SK-N-SH treated with all-trans-retinoic acid at 6 μM for 48 hours (cell line): ENCODE results near the gene ELOVL3.

Source experiments
- ATAC-seq: fragments of 200-7000 bp; cut with Tn5 transposase; 3 replicates; pipeline ENCODE4 v1.9.1; 2020; ENCODE audit warnings: mild to moderate bottlenecking, moderate library complexity
- ARNTL ChIP-seq: fragments of 450-650 bp; formaldehyde crosslinking; IDR thresholded peaks from 2 replicates; pipeline ENCODE4 v1.5.0; 2020; ENCODE audit warnings: low read depth, mild to moderate bottlenecking, moderate library complexity, borderline replicate concordance
- BACH2 ChIP-seq: fragments of 250-450 bp; sonication (Bioruptor Pico); IDR thresholded peaks from 2 replicates; pipeline ENCODE4 v1.9.0; 2021; ENCODE audit warnings: mild to moderate bottlenecking, borderline replicate concordance
- ESRRG ChIP-seq: fragments of 250-450 bp; sonication (Bioruptor Pico); IDR thresholded peaks from 2 replicates; pipeline ENCODE4 v1.6.1; 2021; ENCODE audit warnings: mild to moderate bottlenecking
- GLIS3 ChIP-seq: fragments of 250-450 bp; sonication (Bioruptor Pico); IDR thresholded peaks from 2 replicates; pipeline ENCODE4 v1.5.0; 2020; ENCODE audit warnings: mild to moderate bottlenecking, moderate library complexity
- ISL1 ChIP-seq: fragments of 250-450 bp; sonication (Bioruptor Pico); IDR thresholded peaks from 2 replicates; pipeline ENCODE4 v2.1.2; 2022; ENCODE audit warnings: mild to moderate bottlenecking, moderate library complexity
- OSR1 ChIP-seq: fragments of 250-450 bp; sonication (Bioruptor Pico); IDR thresholded peaks from 2 replicates; pipeline ENCODE4 v1.8.0; 2022; ENCODE audit warnings: moderate library complexity, mild to moderate bottlenecking, inconsistent platforms
- PPARA ChIP-seq: fragments of 250-450 bp; sonication (Bioruptor Pico); IDR thresholded peaks from 2 replicates; pipeline ENCODE4 v1.5.0; 2020; ENCODE audit warnings: mild to moderate bottlenecking, borderline replicate concordance
- RARB ChIP-seq: fragments of 250-450 bp; sonication (Bioruptor Pico); IDR thresholded peaks from 2 replicates; pipeline ENCODE4 v1.8.0; 2021; ENCODE audit warnings: mild to moderate bottlenecking, moderate library complexity
- SNAI2 ChIP-seq: fragments of 250-450 bp; sonication (Bioruptor Pico); IDR thresholded peaks from 2 replicates; pipeline ENCODE4 v1.5.0; 2020; ENCODE audit warnings: mild to moderate bottlenecking, moderate library complexity
- TOX ChIP-seq: fragments of 250-450 bp; sonication (Bioruptor Pico); IDR thresholded peaks from 2 replicates; pipeline ENCODE4 v1.8.0; 2021; ENCODE audit warnings: mild to moderate bottlenecking, moderate library complexity, borderline replicate concordance
- TSHZ2 ChIP-seq: fragments of 250-450 bp; sonication (Bioruptor Pico); IDR thresholded peaks from 2 replicates; pipeline ENCODE4 v1.5.0; 2020; ENCODE audit warnings: mild to moderate bottlenecking, moderate library complexity
- ZC3H10 ChIP-seq: fragments of 250-450 bp; sonication (Bioruptor Pico); IDR thresholded peaks from 2 replicates; pipeline ENCODE4 v1.5.1; 2021; ENCODE audit warnings: mild to moderate bottlenecking, moderate library complexity
- ZFP3 ChIP-seq: fragments of 250-450 bp; sonication (Bioruptor Pico); IDR thresholded peaks from 2 replicates; pipeline ENCODE4 v1.5.0; 2020; ENCODE audit warnings: mild to moderate bottlenecking, moderate library complexity
- ZNF565 ChIP-seq: fragments of 450-650 bp; formaldehyde crosslinking; conservative IDR thresholded peaks from 2 replicates; pipeline ENCODE4 v1.5.0; 2020; ENCODE audit warnings: low read depth, mild to moderate bottlenecking, moderate library complexity
- ZNF70 ChIP-seq: fragments of 450-650 bp; formaldehyde crosslinking; IDR thresholded peaks from 2 replicates; pipeline ENCODE4 v1.5.0; 2020; ENCODE audit warnings: mild to moderate bottlenecking, moderate library complexity
- ZNF8 ChIP-seq: fragments of 450-650 bp; formaldehyde crosslinking; IDR thresholded peaks from 2 replicates; pipeline ENCODE4 v1.5.0; 2020; ENCODE audit warnings: mild to moderate bottlenecking, moderate library complexity
- TF ChIP-seq, protein P1 (sequence below): fragments of 250-450 bp; sonication (Bioruptor Pico); IDR thresholded peaks from 2 replicates; pipeline ENCODE4 v1.8.0; 2020; ENCODE audit warnings: mild to moderate bottlenecking, moderate library complexity, borderline replicate concordance
- TF ChIP-seq, protein P2 (sequence below): fragments of 250-450 bp; sonication (Bioruptor Pico); IDR thresholded peaks from 2 replicates; pipeline ENCODE4 v1.5.1; 2020; ENCODE audit warnings: low read depth, mild to moderate bottlenecking, moderate library complexity

Gene ELOVL3

GRCh38 chr10:102261842-102262241 lies 35.7 kb downstream of the ELOVL3 start (continued):
- TF ChIP-seq ARNTL (CRISPR knock-in tag), result no peak
- no peak for TF ChIP-seq SNAI2 (CRISPR knock-in tag)
- no peak for TF ChIP-seq BACH2
- no peak for TF ChIP-seq ZC3H10
- no peak for TF ChIP-seq ESRRG (CRISPR knock-in tag)

GRCh38 chr10:102262744-102263370 lies 36.8 kb downstream of the ELOVL3 start:
- no peak for ATAC-seq
- TF ChIP-seq OSR1 (CRISPR knock-in tag), result no peak
- TF ChIP-seq, protein P1, sequence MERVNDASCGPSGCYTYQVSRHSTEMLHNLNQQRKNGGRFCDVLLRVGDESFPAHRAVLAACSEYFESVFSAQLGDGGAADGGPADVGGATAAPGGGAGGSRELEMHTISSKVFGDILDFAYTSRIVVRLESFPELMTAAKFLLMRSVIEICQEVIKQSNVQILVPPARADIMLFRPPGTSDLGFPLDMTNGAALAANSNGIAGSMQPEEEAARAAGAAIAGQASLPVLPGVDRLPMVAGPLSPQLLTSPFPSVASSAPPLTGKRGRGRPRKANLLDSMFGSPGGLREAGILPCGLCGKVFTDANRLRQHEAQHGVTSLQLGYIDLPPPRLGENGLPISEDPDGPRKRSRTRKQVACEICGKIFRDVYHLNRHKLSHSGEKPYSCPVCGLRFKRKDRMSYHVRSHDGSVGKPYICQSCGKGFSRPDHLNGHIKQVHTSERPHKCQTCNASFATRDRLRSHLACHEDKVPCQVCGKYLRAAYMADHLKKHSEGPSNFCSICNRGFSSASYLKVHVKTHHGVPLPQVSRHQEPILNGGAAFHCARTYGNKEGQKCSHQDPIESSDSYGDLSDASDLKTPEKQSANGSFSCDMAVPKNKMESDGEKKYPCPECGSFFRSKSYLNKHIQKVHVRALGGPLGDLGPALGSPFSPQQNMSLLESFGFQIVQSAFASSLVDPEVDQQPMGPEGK (CRISPR knock-in tag), result no peak
- no peak for TF ChIP-seq ISL1 (CRISPR knock-in tag)
- no peak for TF ChIP-seq TSHZ2
- no peak for TF ChIP-seq ZFP3 (CRISPR knock-in tag)
- TF ChIP-seq RARB (CRISPR knock-in tag), result no peak
- no peak for TF ChIP-seq TOX (CRISPR knock-in tag)
- TF ChIP-seq ZNF8 (CRISPR knock-in tag), result no peak
- no peak for TF ChIP-seq GLIS3
- TF ChIP-seq ZNF70 (CRISPR knock-in tag), result no peak
- TF ChIP-seq, protein P2, sequence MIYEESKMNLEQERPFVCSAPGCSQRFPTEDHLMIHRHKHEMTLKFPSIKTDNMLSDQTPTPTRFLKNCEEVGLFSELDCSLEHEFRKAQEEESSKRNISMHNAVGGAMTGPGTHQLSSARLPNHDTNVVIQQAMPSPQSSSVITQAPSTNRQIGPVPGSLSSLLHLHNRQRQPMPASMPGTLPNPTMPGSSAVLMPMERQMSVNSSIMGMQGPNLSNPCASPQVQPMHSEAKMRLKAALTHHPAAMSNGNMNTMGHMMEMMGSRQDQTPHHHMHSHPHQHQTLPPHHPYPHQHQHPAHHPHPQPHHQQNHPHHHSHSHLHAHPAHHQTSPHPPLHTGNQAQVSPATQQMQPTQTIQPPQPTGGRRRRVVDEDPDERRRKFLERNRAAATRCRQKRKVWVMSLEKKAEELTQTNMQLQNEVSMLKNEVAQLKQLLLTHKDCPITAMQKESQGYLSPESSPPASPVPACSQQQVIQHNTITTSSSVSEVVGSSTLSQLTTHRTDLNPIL (CRISPR knock-in tag), result no peak
- TF ChIP-seq ESRRG (CRISPR knock-in tag), result no peak
- TF ChIP-seq PPARA, result no peak
- no peak for TF ChIP-seq ZC3H10
- no peak for TF ChIP-seq ARNTL (CRISPR knock-in tag)

DNA sequence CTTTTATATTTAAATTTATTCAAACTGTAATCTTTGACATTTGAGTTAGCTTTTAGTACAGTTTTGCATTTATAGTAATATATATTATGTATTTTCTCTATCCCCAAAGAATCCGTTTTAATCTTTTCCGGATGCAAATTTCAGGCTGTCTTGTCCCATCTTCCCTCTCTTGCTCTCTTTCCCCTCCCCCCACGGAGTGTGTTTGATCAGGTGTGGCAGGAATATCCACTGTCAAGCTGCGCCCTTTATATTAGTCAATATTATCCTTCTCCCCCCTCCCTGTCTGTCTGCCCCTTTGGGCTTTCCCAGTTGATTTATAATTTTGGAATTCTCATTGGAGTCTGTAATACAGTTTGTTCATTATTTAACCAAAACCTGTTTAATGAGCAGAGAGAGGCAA lies 38.3 kb downstream of the ELOVL3 start:
- no peak for ATAC-seq
- TF ChIP-seq BACH2, result no peak
- TF ChIP-seq ARNTL (CRISPR knock-in tag), result no peak
- no peak for TF ChIP-seq ZNF70 (CRISPR knock-in tag)
- TF ChIP-seq ISL1 (CRISPR knock-in tag), result no peak
- TF ChIP-seq ZNF565 (CRISPR knock-in tag), result no peak
- TF ChIP-seq, protein P1 (CRISPR knock-in tag), result no peak
- TF ChIP-seq PPARA, result no peak
- no peak for TF ChIP-seq ESRRG (CRISPR knock-in tag)
- no peak for TF ChIP-seq TOX (CRISPR knock-in tag)
- no peak for TF ChIP-seq TSHZ2
- no peak for TF ChIP-seq RARB (CRISPR knock-in tag)
